AML-193 (cell line): Measurements from ENCODE around the gene ATL3.
A peak's percentile ranks its signal among the peaks of the same experiment; 100 is the strongest.
"Not testable (repeated sequence)": the region's sequence is repeated elsewhere in the genome, so short reads cannot be mapped to it uniquely, and the experiment has no call there.

Experiments used
- DNase-seq, 2 experiments: peaks; one replicate each; lab custom pipeline; 2025; lab: John Stamatoyannopoulos, UW

Gene ATL3

DNA sequence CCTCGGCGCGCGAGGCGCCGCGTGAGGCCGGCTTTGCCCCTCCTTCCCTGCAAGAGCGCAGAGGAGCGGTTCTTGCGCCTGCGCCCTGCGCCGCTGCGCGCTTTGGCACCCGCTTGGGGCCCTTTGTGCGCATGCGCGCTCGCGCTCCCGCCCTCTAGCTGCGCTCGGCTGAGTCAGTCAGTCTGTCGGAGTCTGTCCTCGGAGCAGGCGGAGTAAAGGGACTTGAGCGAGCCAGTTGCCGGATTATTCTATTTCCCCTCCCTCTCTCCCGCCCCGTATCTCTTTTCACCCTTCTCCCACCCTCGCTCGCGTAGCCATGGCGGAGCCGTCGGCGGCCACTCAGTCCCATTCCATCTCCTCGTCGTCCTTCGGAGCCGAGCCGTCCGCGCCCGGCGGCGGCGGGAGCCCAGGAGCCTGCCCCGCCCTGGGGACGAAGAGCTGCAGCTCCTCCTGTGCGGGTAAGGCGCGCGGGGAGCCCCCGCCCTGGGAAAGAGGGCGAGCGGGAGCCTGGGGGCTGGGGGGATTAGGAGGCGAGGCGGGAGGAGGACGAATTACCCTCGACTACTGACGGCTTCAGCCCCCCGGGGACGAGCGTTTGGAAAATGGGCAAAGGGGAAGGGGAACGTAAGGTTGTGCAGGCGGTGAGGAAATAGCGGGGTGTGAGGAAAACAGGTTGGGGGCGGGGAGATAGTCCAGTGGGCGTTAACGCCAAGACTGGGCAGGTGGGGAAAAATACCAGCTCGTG is 10.3 kb upstream of the ATL3 start, which contains the start of gene RTN3:
Gene RTN3 (plus strand): TSS at position 180 of the 745 bp plus-strand sequence. CDS start 137 bp downstream, at position 317.
- peak; percentile 94 for DNase-seq

DNA sequence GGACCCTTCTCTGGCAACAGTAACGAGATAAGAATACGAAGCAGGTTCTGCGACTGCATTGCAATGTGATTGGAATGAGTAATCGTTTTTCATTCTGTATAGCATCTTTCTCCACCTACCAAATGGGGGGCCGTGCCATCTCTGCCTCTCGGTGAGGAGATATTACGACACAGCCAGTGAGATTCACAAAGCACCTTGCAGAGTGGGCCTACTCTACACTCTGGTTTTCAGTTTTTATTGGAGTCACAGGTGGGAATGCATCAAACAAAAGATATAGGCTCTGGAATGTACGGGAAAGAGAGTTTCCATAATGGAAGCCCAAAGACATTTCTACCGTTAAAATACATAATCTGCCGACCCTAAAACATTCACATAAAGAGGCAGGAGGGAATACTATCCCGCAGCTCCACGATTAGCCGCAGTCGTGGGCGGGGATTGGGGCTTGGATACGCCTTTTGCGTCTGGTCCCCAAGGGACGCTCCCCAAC is 9.7 kb upstream of the ATL3 start:
- DNase-seq: no peak

DNA sequence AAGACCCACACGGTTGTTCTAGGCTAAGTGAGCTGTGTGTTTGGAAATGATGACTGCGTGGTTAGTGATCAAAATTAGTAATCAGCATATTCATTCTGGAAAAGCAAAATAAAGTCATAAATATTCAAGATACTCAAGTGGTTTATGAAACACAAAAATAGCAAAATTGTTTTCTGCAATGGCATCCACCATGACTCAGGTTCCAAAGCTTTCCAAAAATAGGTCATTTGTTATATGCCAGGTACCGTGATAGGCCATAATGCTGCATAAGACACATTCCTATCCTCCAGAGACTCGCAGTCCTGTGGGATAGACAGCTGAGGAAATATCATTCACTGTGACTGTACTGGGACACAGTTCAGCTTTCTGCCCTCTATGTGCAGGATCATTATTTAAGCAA is 2.4 kb upstream of the ATL3 start:
- DNase-seq: no peak

DNA sequence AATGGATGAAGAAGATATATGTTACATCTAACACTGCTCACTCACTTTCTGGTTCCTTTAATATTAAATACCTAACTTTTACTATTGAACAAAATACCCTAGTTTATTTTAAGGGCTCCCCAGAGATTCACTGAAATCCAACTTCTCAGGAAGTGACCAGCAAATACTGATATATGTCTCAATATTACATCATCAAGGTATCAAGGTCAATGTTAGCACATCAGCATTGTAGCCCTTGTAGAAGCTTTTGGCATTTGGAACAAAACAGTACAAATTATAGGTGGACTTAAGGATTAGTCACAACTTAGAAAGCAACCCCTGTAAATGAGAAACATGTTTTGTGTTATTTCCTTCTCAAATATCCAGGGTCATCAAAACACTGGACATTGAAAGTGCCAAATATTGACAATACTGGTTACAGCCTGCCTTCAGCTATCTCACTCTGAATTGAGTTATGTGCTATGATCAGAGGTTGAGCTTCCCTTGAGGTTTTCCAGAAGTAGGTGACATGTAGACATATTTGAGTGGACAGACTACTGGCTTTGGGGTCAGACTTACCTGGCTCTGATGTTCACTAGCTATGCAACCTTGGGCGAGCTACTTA is 1.9 kb upstream of the ATL3 start:
- DNase-seq: no peak

DNA sequence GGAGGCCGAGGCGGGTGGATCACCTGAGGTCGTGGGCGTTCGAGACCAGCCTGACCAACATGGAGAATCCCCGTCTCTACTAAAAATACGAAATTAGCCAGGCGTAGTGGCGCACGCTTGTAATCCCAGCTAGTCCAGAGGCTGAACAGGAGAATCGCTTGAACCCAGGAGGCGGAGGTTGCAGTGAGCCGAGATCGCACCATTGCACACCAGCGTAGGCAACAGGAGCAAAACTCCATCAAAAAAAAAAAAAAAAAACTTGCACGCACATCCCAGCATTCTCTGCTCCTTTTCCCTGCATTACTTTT is 934 bp upstream of the ATL3 start:
- DNase-seq: no peak

DNA sequence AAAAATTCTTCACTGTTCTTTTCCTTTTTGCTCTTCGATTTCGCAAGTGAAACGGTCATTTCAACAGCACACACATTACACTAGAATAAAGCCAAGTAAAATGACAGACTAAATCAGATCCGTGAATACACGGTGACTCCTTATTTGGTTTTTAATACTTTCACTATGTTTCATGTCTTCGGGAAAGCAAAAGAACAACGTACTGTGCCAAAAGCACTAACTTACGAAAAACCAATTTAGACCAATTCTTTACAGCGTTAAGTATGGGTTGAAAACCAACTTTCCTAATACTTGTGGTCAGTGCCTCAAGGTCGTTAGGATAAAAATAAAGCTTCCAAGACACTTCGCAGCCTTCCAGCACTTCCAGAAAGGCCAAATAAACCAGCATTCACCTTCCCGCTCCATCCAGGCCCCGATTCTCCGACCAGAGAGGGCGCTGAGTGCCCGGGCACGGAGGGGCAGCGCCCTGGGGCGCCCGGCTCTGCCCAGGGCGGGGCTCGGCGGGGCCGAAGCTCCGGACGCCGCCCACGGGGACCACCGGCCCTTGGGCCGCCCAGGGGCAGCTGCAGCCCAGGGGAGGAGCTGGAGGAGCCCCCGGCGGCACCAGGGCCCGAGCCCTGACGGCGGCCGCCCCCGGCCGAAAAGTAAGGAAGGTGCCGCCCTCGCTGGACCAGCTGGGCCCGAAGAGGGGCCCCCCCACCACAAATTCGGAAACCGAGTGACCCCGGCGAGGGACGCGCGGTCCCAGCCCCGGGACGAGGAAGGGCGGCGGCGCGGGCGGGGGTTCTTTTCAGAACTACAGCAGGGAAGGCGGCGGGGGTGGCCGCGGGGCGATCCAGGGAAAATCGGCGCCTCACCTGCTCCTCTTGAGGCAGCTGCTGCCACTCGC is 499 bp downstream of the ATL3 start:
- peak; percentile 36 to 49 for DNase-seq

DNA sequence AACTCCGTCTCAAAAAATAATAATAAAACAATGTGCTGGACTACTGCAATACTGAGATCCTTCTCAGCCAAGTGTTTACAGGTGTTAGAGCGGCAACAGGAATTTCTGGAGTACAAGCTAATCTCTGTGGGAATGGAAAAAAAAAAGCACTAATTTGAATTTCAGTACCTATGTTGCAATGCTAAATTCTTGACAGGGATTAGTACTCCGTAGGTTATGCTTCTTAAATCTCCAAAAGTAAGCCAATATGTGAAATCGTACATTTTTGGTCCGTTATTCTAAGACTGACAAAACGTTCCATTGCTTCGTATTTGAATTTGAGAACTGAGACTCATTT is 1.1 kb downstream of the ATL3 start:
- no peak for DNase-seq

DNA sequence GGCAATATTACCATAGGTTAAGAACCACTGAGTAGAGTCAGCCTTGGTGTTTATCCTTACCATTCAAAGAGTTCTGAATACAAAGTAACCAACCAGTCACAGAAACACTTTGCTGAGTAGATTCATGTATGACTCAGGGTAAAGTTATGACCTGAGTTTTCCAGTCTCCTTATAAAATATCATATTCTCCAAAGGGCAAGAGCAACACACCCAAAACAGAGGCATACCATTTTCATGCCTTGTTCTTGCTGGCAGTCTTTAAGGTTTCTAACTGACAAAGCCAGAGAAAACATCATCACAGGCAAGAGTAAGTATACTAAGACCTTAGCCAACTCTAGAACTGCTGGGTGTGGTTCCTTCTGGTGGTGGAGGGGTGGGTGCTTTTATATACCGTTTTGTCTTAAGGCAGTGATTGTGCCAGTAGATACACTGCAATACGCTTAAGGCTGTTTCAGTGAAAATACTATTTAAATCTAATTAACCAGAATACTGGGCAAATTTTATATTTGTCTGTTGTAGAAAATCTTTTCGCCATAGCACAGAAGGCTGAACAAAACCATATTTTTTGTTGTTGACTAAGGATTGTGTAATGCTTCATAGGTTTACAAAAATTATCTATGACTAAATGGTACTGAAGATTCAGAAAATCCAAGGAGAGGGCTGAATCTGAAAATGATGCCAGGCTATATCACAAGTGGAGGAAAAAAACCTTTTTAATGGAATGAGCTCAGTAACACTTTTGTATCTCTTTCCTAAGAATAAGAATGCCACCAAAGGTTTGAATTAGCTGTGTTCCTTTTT is 3.0 kb downstream of the ATL3 start:
- no peak for DNase-seq

DNA sequence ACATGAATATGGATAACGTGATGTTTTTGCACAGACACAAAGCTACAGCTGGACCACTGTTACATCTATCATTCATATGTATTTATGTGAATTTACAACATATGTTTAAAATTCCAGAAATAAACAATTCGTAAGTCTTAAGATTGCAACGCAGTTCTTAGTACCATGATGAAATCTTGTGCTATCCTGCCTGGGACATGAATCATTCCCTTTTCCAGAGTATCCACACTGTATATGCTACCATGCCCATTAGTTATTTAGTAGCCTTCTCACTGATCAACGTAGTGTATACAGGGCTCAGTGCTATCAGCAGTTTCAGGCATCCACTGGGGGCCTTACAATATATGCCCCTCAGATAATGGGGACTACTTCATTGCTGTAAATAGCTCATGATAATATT is 4.3 kb downstream of the ATL3 start:
- no peak for DNase-seq

DNA sequence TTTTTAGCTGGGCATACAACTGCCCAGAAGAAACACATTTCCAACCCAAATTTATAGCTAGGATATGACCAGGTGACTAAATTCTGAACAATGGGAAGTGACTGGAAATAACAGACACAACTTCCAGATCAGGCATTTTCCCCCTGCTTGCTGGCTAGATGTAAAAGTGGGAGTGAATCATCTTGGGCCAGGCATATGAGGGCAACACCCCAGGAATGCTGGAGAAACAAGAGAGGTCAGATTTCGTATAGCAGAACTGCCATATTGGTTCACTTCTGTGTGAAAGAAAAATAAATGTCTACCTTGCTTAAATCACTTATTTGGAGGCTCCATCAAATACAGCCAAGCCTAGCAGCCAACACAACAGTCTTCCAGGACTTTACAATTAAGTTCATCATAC is 7.4 kb downstream of the ATL3 start:
- no peak for DNase-seq

DNA sequence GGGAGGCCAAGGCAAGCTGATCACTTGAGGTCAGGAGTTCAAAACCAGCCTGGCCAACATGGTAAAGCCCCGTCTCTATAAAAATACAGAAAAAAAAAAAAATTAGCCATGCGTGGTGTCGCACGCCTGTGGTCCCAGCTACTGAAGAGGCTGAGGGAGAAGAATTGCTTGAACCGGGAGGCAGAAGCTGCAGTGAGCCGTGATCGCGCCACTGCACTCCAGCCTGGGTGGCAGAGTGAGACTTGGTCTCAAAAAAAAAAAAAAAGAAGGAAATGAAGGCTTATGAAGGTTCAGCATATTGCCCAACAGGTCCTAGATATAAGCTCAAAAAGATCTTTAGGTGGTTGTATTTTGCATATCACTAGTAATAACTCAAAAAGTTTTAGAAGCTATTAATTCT is 10.2 kb downstream of the ATL3 start:
- no peak for DNase-seq

DNA sequence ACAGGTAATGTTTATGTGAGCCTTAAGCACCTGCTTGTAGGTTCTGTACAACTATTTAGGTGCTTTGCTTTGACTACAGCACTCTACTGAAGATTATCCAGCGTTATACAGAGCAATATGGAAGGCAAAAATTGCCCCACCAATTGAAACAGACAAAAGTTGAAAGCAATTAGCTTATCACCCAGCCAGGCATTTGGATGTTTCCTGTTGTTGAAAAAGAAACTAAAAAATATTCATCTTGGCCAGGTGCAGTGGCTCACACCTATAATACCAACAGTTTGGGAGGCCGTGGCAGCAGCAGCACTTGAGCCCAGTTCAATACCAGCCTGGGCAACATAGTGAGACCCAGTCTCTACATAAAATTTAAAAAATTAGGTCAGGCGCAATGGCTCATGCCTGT is 18.5 kb downstream of the ATL3 start:
- no peak for DNase-seq

DNA sequence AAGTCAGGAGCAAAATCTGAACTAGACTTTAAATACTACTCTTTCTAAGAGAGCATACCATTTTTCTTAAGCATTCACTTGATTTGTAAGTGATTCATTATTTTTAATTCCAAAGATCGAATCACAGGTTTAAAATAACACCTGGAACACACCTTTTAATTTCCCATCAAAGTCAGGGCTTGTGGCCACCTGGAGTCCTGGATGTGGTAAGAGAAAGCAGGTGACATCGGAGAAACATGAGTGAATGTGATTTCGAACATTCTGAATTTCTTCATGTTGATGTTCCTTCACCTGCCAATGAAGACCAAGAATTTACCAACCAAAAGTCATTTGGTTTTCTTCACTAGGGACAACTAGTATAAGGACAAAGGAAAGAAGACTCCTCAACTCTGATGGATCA is 28.0 kb downstream of the ATL3 start:
- no peak for DNase-seq

DNA sequence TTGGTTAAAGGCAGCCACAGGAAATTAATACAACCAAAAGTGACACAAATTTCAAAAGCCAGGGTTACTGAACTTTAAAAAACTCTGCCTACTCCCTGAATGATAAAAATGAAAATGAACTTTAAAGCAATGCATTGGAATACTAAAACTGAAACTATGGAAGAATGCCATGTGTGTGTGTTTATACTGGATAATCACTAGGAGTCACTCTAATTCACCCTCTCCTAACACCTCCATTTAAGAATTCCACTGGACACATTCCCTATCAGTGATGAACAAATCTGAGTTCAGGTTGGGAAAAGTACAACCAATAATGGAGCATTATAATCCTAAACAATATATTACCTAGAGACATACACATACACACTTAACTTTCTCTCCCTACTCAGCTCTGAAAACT is 29.4 kb downstream of the ATL3 start:
- no peak for DNase-seq

DNA sequence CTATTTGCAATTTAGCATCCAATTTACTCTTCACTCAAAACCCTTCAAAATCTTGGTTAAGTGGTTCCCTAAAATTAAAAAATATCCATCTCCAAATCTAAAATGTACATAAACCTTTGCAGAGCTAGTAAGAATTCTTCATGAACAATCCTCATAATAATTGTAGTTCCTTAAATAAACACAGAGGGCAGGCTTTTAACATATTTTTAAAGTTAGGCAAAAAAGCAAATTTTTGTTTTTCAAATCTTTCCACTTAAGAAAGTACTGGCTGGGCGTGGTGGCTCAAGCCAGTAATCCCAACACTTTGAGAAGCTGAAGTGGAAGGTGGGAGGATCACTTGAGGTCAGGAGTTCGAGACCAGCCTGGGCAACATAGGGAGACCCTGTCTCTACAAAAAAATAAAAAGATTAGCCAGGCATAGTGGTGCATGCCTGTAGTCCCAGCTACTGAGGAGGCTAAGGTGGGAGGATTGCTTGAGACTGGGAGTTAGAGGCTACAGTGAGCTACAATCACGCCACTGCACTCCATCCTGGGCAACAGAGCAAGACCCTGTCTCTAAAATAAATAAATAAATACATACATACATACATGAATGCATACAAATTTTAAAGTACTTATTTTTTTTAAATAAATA is 31.9 kb downstream of the ATL3 start:
- peak; percentile 34 to 44 for DNase-seq

DNA sequence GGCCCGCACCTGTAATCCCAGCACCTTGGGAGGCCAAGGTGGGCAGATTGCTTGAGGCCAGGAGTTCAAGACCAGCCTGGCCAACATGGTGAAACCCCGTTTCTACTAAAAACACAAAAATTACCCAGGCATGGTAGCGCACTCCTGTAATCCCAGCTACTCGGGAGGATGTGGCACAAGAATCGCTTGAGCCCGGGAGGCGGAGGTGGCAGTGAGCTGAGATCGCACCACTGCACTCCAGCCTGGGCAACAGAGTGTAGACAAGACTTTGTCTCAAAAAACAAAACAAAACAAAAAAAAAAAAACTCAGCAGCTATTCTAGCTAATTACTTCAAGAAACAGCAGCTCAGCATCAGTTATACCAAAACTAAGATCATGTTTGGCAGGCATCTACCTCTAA is 32.7 kb downstream of the ATL3 start:
- not testable (repeated sequence) for DNase-seq

DNA sequence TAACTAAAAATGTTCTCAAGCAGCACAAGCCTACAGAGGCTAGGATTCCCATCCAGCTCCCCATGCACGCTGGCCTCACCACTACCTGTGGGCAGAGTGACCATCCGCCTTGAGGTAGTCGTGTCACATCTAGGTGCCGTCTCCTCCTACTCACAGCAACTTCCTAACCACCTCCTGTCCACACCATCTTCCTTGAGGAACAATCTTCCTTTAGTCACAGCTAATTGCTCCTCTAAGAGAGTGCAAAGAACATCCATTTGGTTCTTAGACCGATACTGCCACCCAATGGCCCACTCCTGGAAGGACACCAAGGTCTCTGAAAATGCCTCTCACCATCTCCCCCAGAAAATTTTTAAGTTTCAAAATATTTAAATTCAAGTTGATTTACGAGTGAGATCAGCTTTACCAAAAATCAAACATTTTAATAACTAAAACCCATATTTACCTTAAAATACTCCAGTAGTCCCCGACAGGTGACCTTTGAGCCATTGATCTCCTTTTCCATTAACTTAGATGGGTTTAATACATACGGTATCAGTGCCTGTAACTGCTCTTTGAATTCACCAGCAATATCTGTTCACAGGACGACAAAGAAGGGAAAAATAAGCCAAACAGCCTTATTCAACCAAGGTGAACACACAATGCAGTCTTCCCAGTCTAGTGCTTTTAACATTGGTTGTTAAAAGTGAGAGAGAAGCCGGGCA is 35.3 kb downstream of the ATL3 start:
- DNase-seq: peak; percentile 36 to 46

DNA sequence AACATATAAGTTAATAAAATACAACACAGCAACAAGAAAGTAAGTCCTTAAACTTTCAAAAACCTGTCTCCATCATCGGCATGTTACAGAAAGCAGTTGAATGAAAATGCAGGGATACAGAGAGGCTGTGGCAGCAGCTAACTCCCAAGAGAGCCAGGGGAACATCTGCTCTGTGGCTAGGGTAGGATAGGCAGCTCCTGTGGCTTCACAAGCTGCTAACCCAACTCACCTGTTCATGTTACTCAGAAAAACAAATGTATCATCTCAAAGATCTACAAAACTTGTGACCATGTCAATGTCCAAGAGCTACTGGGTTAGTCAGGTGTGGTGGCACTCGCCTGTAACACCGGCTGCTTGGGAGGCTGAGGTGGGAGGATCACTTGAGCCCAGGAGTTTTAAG is 41.8 kb downstream of the ATL3 start:
- no peak for DNase-seq

DNA sequence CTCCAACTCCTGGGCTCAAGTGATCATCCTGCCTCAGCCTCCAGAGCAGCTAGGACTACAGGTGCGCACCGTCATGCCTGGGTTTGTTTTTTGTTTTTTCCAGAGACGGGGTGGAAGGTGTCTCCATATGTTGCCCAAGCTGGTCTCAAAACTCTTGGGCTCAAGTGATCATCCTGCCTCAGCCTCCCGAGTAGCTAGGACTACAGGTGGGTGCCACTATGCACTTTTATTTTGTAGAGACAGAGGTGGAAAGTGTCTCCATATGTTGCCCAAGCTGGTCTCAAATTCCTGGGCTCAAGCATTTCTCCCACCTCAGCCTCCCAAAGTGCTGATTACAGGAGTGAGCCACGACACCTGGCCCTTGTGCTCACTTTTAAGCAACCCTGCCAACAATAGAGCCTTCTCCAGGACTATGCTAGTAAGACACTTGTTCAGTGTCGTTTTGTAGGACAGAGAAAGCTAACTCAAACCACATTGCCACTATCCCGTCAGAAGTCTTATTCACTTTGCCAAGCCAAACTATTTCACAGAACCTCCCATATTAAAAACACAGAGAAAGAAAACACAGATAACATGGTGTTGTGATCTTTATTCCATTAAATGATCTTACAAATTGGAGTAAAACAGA is 47.5 kb downstream of the ATL3 start:
- DNase-seq: no peak

DNA sequence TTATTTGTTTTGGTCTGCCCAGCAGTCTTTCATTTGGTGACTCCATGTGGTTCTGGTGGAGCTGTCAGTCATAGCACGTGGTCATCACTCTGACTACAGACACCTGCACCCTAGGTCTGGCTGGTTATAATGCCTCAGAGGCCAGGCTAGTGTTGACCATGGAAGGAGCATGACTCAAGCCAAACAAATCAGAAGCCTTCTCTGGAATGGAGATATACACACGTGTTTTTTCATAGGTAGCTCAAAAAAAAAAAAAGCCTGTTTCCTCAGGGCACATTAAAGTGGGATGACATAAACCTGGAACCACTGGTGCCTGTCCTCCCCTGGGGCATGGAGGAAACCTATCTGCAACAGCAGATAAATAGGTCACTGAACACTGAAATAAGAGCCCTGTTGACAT is 48.9 kb downstream of the ATL3 start:
- DNase-seq: no peak

DNA sequence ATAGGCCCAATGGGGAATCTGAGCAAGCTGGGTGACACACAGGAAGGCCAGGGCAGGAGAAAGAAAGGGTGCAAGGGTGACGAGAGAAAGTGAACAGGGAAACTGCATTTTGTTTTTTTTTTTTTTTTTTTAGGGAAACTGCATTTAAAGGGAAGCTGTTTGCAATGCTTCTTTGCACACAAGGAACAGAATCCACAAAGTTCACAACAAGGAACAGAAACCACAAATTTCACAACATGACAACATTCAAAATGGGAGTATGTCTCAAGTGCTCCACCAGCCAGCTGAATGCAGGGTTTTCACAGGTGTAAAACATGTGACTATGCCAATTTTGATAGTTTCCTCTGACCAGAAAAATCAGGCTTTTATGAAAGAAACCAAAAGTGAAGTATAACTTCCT is 50.1 kb downstream of the ATL3 start:
- DNase-seq: peak; percentile 52 to 55
